Nephron (organoid): ENCODE measurements around the gene TSPAN18.

Experiments
- H3K27ac Mint-ChIP-seq, 3 experiments: 2 replicates each; pipeline ENCODE4 v1.8.0; 2020; ENCODE audit warnings: mixed read lengths in 3 of 3, mild to moderate bottlenecking in 2 of 3, moderate library complexity in 1 of 3
- H3K27me3 Mint-ChIP-seq: 2 replicates; pipeline ENCODE4 v1.8.0; 2021; ENCODE audit warnings: low read depth, mild to moderate bottlenecking, moderate library complexity, mixed read lengths
- H3K36me3 Mint-ChIP-seq: 2 replicates; pipeline ENCODE4 v1.8.0; 2020; ENCODE audit warnings: low read depth, mixed read lengths
- H3K4me1 Mint-ChIP-seq: 2 replicates; pipeline ENCODE4 v1.8.0; 2020; ENCODE audit warnings: mixed read lengths
- H3K4me3 Mint-ChIP-seq, 3 experiments: 2 replicates each; pipeline ENCODE4 v1.8.0; 2020; ENCODE audit warnings: mild to moderate bottlenecking in 3 of 3, mixed read lengths in 3 of 3, moderate library complexity in 2 of 3
- H3K9me3 Mint-ChIP-seq: 2 replicates; pipeline ENCODE4 v1.8.0; 2020; ENCODE audit warnings: mixed read lengths
- CTCF ChIP-seq, 3 experiments: fragments of 200-600 bp; sonication (generic); IDR thresholded peaks; one replicate each; pipeline ENCODE4 v1.5.0; 2021; ENCODE audit warnings: antibody characterized with exemption in 3 of 3; ENCODE audit not compliant: unreplicated experiment in 3 of 3

TSPAN18 gene

GRCh38 chr11:44905131-44905866 lies 178.5 kb downstream of the TSPAN18 start:
- TF ChIP-seq CTCF (IDR thresholded peaks at IDR 0.05; ENCODE audit: unreplicated experiment in 3 of 3): no peak
- H3K27ac Mint-ChIP-seq: no peak overlapping the region
- H3K4me3 Mint-ChIP-seq: no peak overlapping the region
- H3K36me3 Mint-ChIP-seq: no peaks in the 10 kb centered on the region
- no peaks in the 10 kb centered on the region for H3K4me1 Mint-ChIP-seq
- H3K27me3 Mint-ChIP-seq: peaks cover 6% of the 10 kb centered on the region
- no peaks in the 10 kb centered on the region for H3K9me3 Mint-ChIP-seq

GRCh38 chr11:44906649-44907048 lies 179.9 kb downstream of the TSPAN18 start:
- Mint-ChIP-seq H3K4me3 (no peak overlapping the region), H3K27me3 (peaks cover 11% of the 10 kb centered on the region), H3K27ac (no peak overlapping the region), H3K9me3 (no peaks in the 10 kb centered on the region), H3K4me1 (peaks cover 10% of the 10 kb centered on the region), H3K36me3 (no peaks in the 10 kb centered on the region)
- no peak for TF ChIP-seq CTCF (IDR thresholded peaks at IDR 0.05; ENCODE audit: unreplicated experiment in 3 of 3)

GRCh38 chr11:44909557-44909956 lies 182.8 kb downstream of the TSPAN18 start:
- no peaks in the 10 kb centered on the region for H3K9me3 Mint-ChIP-seq
- TF ChIP-seq CTCF (IDR thresholded peaks at IDR 0.05; ENCODE audit: unreplicated experiment in 3 of 3): no peak

GRCh38 chr11:44910591-44910990 lies 183.8 kb downstream of the TSPAN18 start:
- Mint-ChIP-seq H3K9me3 (no peaks in the 10 kb centered on the region), H3K36me3 (no peaks in the 10 kb centered on the region), H3K27me3 (peaks cover 11% of the 10 kb centered on the region), H3K4me3 (no peak overlapping the region), H3K4me1 (peaks cover 19% of the 10 kb centered on the region), H3K27ac (peak overlapping the region in 1 of 3 experiments; percentile 61)
- no peak for TF ChIP-seq CTCF (IDR thresholded peaks at IDR 0.05; ENCODE audit: unreplicated experiment in 3 of 3)

More at GRCh38 chr11:44909557-44909956, 182.8 kb downstream of the TSPAN18 start:
- Mint-ChIP-seq H3K36me3 (no peaks in the 10 kb centered on the region), H3K4me1 (peaks cover 19% of the 10 kb centered on the region), H3K27ac (no peak overlapping the region), H3K27me3 (peaks cover 11% of the 10 kb centered on the region), H3K4me3 (no peak overlapping the region)

GRCh38 chr11:44911029-44911814 lies 184.5 kb downstream of the TSPAN18 start:
- peak overlapping the region; percentile 46 to 79 (median 61) for H3K27ac Mint-ChIP-seq
- peak; percentile 89 to 93 (median 93) for TF ChIP-seq CTCF (IDR thresholded peaks at IDR 0.05; ENCODE audit: unreplicated experiment in 3 of 3)
- H3K27me3 Mint-ChIP-seq: peaks cover 11% of the 10 kb centered on the region
- H3K4me1 Mint-ChIP-seq: peaks cover 19% of the 10 kb centered on the region
- H3K36me3 Mint-ChIP-seq: no peaks in the 10 kb centered on the region
- H3K4me3 Mint-ChIP-seq: peak overlapping the region in 1 of 3 experiments; percentile 69
- H3K9me3 Mint-ChIP-seq: no peaks in the 10 kb centered on the region
